H1 (cell line): ENCODE data around the gene MAN1A2. TPM values are rescaled to one million over a fixed set of nuclear protein-coding genes. Genes with fewer than 3 reads are reported as not detected.

Experiments
- CTCF ChIA-PET: fragments of 300-600 bp; sonication (Branson Sonifier 250); formaldehyde crosslinking; loops from one replicate; lab custom pipeline; 2021; ENCODE audit not compliant: partially characterized antibody; lab: Charles Lee
- POLR2A ChIA-PET: fragments of 300-600 bp; sonication (Branson Sonifier 250); formaldehyde crosslinking; loops from one replicate; lab custom pipeline; 2021; ENCODE audit warnings: inconsistent platforms; ENCODE audit not compliant: partially characterized antibody; lab: Charles Lee
- DNase-seq, 2 experiments: peaks; one replicate each; pipeline versions ENCODE4 v3.0.0 to v3.0.0-alpha.2; 2010 to 2022; ENCODE audit warnings: low spot score in 2 of 2, low read depth in 1 of 2, mixed read lengths in 1 of 2
- FAIRE-seq: peaks from 2 replicates; lab custom pipeline; 2011; peaks lifted over from hg19 to GRCh38; lab: Jason Lieb, UNC
- H2AFZ ChIP-seq: 2 replicates; pipeline ENCODE4 v1.8.1; 2012; ENCODE audit warnings: low read length, inconsistent platforms
- H2AK5ac ChIP-seq: 2 replicates; pipeline ENCODE4 v1.6.1; 2013; ENCODE audit warnings: low read depth, low read length
- H2BK120ac ChIP-seq: replicated peaks from 2 replicates; pipeline ENCODE3; 2013; ENCODE audit warnings: low read depth, low read length, inconsistent platforms
- H2BK12ac ChIP-seq: 2 replicates; pipeline ENCODE4 v1.6.1; 2013; ENCODE audit warnings: low read depth, low read length
- H2BK15ac ChIP-seq: 2 replicates; pipeline ENCODE4 v1.6.1; 2013; ENCODE audit warnings: low read length
- H2BK20ac ChIP-seq: 2 replicates; pipeline ENCODE4 v1.6.1; 2013; ENCODE audit warnings: low read length
- H2BK5ac ChIP-seq: 2 replicates; pipeline ENCODE4 v1.6.1; 2013; ENCODE audit warnings: low read depth, low read length
- H3K14ac ChIP-seq: 2 replicates; pipeline ENCODE4 v1.6.1; 2013; ENCODE audit warnings: inconsistent platforms; ENCODE audit not compliant: insufficient read length
- H3K18ac ChIP-seq: 2 replicates; pipeline ENCODE4 v1.6.1; 2013; ENCODE audit warnings: low read length; ENCODE audit errors: extremely low read depth
- H3K23ac ChIP-seq: 2 replicates; pipeline ENCODE4 v1.6.1; 2013; ENCODE audit warnings: inconsistent platforms; ENCODE audit not compliant: insufficient read length
- H3K23me2 ChIP-seq: 2 replicates; pipeline ENCODE4 v1.6.1; 2013; ENCODE audit warnings: low read depth, low read length
- H3K27ac ChIP-seq: 2 replicates; pipeline ENCODE4 v1.6.1; 2011; ENCODE audit warnings: low read depth, low read length, inconsistent platforms
- H3K27me3 ChIP-seq, 4 experiments: replicated peaks in 1 of 4; 1 replicate in 1 of 4; 2 replicates in 3 of 4; pipeline versions ENCODE4 v1.6.1 to v1.8.1; 2011 to 2013; ENCODE audit warnings: low read length in 3 of 4, mild to moderate bottlenecking in 3 of 4, inconsistent platforms in 2 of 4, mixed read lengths in 2 of 4, moderate library complexity in 1 of 4; ENCODE audit not compliant: control insufficient read depth in 3 of 4, insufficient read depth in 3 of 4; ENCODE audit errors: extremely low read depth in 1 of 4
- H3K36me3 ChIP-seq, 4 experiments: 2 replicates each; pipeline versions ENCODE4 v1.6.1 to v1.8.1; 2011 to 2013; ENCODE audit warnings: mild to moderate bottlenecking in 4 of 4, low read length in 3 of 4, moderate library complexity in 2 of 4, control low read depth in 1 of 4, inconsistent platforms in 1 of 4; ENCODE audit not compliant: insufficient read depth in 4 of 4, control insufficient read depth in 2 of 4
- H3K4ac ChIP-seq: replicated peaks from 2 replicates; pipeline ENCODE3; 2013; ENCODE audit warnings: low read length, low read depth, mixed read lengths, inconsistent platforms; ENCODE audit not compliant: insufficient read length
- H3K4me1 ChIP-seq, 4 experiments: replicated peaks in 1 of 4; 1 replicate in 1 of 4; 2 replicates in 3 of 4; pipeline versions ENCODE4 v1.6.1 to v1.8.1; 2011 to 2013; ENCODE audit warnings: low read length in 3 of 4, inconsistent platforms in 2 of 4, mixed read lengths in 1 of 4; ENCODE audit not compliant: insufficient read depth in 4 of 4, control insufficient read depth in 3 of 4
- H3K4me2 ChIP-seq, 2 experiments: 2 replicates each; pipeline versions ENCODE4 v1.6.1 to v1.8.1; 2011 to 2013; ENCODE audit warnings: low read depth in 2 of 2, low read length in 2 of 2, control low read depth in 1 of 2, inconsistent platforms in 1 of 2, mild to moderate bottlenecking in 1 of 2; ENCODE audit not compliant: insufficient read depth in 1 of 2
- H3K4me3 ChIP-seq, 4 experiments: fragments of 200-600, 300-600 bp in 1 of 4; sonication (generic), shearing (Covaris generic), sonication (Bioruptor Twin) in 1 of 4; 2 replicates each; pipeline versions ENCODE4 v1.5.1 to v1.8.1; 2011 to 2016; ENCODE audit warnings: low read length in 4 of 4, low read depth in 3 of 4, control low read depth in 2 of 4, inconsistent platforms in 2 of 4, mild to moderate bottlenecking in 2 of 4, mixed read lengths in 1 of 4, moderate library complexity in 1 of 4; ENCODE audit not compliant: insufficient read depth in 2 of 4; ENCODE audit errors: extremely low read depth in 1 of 4
- H3K56ac ChIP-seq: replicated peaks from 2 replicates; pipeline ENCODE3; 2013; ENCODE audit warnings: low read depth, mild to moderate bottlenecking, mixed read lengths, low read length, inconsistent platforms; ENCODE audit not compliant: insufficient read length
- H3K79me1 ChIP-seq: 2 replicates; pipeline ENCODE4 v1.6.1; 2013; ENCODE audit warnings: low read depth, low read length, control low read depth
- H3K79me2 ChIP-seq, 2 experiments: 2 replicates each; pipeline versions ENCODE4 v1.6.1 to v1.8.1; 2012 to 2013; ENCODE audit warnings: low read length in 2 of 2, mild to moderate bottlenecking in 2 of 2, inconsistent platforms in 1 of 2; ENCODE audit not compliant: insufficient read depth in 2 of 2, control insufficient read depth in 1 of 2
- H3K9ac ChIP-seq, 4 experiments: replicated peaks in 1 of 4; 1 replicate in 1 of 4; 2 replicates in 3 of 4; pipeline versions ENCODE4 v1.6.1 to v1.8.1; 2011 to 2013; ENCODE audit warnings: low read depth in 3 of 4, low read length in 3 of 4, control low read depth in 2 of 4, mild to moderate bottlenecking in 2 of 4, moderate library complexity in 2 of 4, inconsistent platforms in 1 of 4; ENCODE audit errors: extremely low read depth in 1 of 4
- H3K9me3 ChIP-seq, 2 experiments: 2 replicates each; pipeline versions ENCODE4 v1.6.1 to v1.8.1; 2012 to 2013; ENCODE audit warnings: mild to moderate bottlenecking in 2 of 2, moderate library complexity in 2 of 2, control low read depth in 1 of 2, inconsistent platforms in 1 of 2, low read depth in 1 of 2, low read length in 1 of 2, mixed read lengths in 1 of 2; ENCODE audit not compliant: insufficient read depth in 2 of 2
- H4K20me1 ChIP-seq, 2 experiments: replicated peaks in 1 of 2; 2 replicates each; pipeline versions ENCODE3 to v1.8.1; 2011 to 2013; ENCODE audit warnings: inconsistent platforms in 2 of 2, low read length in 2 of 2, mild to moderate bottlenecking in 1 of 2; ENCODE audit not compliant: insufficient read depth in 2 of 2, control insufficient read depth in 1 of 2
- H4K5ac ChIP-seq: 2 replicates; pipeline ENCODE4 v1.6.1; 2013; ENCODE audit warnings: low read length, low read depth, mixed read lengths, inconsistent platforms; ENCODE audit not compliant: insufficient read length
- H4K8ac ChIP-seq: 2 replicates; pipeline ENCODE4 v1.8.0; 2013; ENCODE audit warnings: mild to moderate bottlenecking, moderate library complexity, low read length, inconsistent platforms; ENCODE audit not compliant: insufficient read depth; ENCODE audit errors: extremely low read depth
- H4K91ac ChIP-seq: replicated peaks from 2 replicates; pipeline ENCODE3; 2013; ENCODE audit warnings: low read length, mixed read lengths, inconsistent platforms; ENCODE audit not compliant: insufficient read length
- EP300 ChIP-seq, 2 experiments: IDR thresholded peaks; 1 replicate in 1 of 2; 2 replicates in 1 of 2; pipeline ENCODE4 v1.6.1; 2011 to 2012; ENCODE audit warnings: low read depth in 2 of 2, low read length in 2 of 2, mild to moderate bottlenecking in 2 of 2, borderline replicate concordance in 1 of 2, inconsistent platforms in 1 of 2, moderate library complexity in 1 of 2
- GTF2F1 ChIP-seq: IDR thresholded peaks from 2 replicates; pipeline ENCODE4 v1.6.1; 2012; ENCODE audit warnings: low read depth, low read length, improper control_type of control experiment, borderline replicate concordance
- PHF8 ChIP-seq: fragments of 200-600 bp; sonication (generic); conservative IDR thresholded peaks from 2 replicates; pipeline ENCODE4 v1.7.1; 2012; ENCODE audit warnings: low read depth, mild to moderate bottlenecking, inconsistent platforms, low read length, moderate library complexity
- TAF7 ChIP-seq: optimal IDR thresholded peaks from 2 replicates; pipeline ENCODE3; 2011; ENCODE audit warnings: low read depth, mild to moderate bottlenecking, inconsistent platforms, low read length, moderate library complexity, borderline replicate concordance
- polyA plus RNA-seq, 7 experiments: library from polyadenylated mRNA; depleted of rRNA in 3 of 7; stranded (reverse) in 5 of 7; unstranded in 2 of 7; fragments of >200 nt in 5 of 7; fragments of 200-250 nt in 2 of 7; gene quantifications; 1 replicate in 5 of 7; 2 replicates in 1 of 7; 4 replicates in 1 of 7; pipeline versions ENCODE4 v1.2.1 to v1.2.3, GENCODE V29; 2011 to 2013; ENCODE audit warnings: missing spikeins in 2 of 7, mixed read lengths in 2 of 7
- total RNA-seq: library from RNA; stranded (reverse); fragmentation: NEBNext Ultra II Directional; extraction: Animal tissue kit (Norgen Biotek cat#: 25700); gene quantifications from 2 replicates; pipeline ENCODE4 v1.2.1, GENCODE V29; 2021

The MAN1A2 gene
- total and polyA plus RNA-seq, 2 of the 8 experiments (the other 6 are each of a cell fraction or from before 2014, with no cell fraction given) = 5.5 to 18.8 TPM

DNA sequence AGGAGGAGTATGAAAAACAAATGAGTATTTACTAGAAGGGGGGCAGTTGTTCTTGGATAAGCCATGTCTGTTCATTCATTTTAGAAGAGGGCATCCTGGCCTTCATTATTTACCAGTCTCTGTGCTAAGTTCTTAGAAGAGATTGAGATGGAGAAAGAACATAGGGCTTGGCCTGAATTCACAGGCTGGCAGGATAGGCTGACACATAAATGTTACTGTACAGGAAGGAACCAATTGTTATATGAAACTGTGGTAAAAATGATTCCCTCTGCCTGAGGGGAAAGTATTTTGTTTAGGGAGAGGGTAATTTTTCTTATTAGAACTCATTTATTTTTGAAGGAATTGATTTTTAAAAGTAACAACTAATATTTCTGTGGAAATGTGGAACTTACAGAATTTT, 99.5 kb downstream of the MAN1A2 start:
- no peak overlapping the region for H3K4me3 ChIP-seq
- no peak overlapping the region for H3K9ac ChIP-seq
- H3K36me3 ChIP-seq = no peaks in the 10 kb centered on the region
- CTCF ChIA-PET = no interaction called here
- no peak overlapping the region for H2AFZ ChIP-seq
- no peak overlapping the region for H4K5ac ChIP-seq
- H2BK5ac ChIP-seq = no peak overlapping the region
- no peak for DNase-seq
- H3K4me1 ChIP-seq = no peaks in the 10 kb centered on the region
- no peak overlapping the region for H3K18ac ChIP-seq
- POLR2A ChIA-PET = no interaction called here
- H3K9me3 ChIP-seq = no peaks in the 10 kb centered on the region
- no peak overlapping the region for H3K4ac ChIP-seq
- no peak overlapping the region for H3K56ac ChIP-seq
- H4K20me1 ChIP-seq = no peaks in the 10 kb centered on the region
- H4K91ac ChIP-seq = no peak overlapping the region
- H3K14ac ChIP-seq = no peak overlapping the region
- no peak overlapping the region for H2BK12ac ChIP-seq
- H2BK20ac ChIP-seq = no peak overlapping the region
- H3K27ac ChIP-seq = no peak overlapping the region
- no peak overlapping the region for H4K8ac ChIP-seq
- H2BK120ac ChIP-seq = no peak overlapping the region
- H3K4me2 ChIP-seq = no peak overlapping the region
- no peaks in the 10 kb centered on the region for H3K79me1 ChIP-seq
- H3K23ac ChIP-seq = no peak overlapping the region
- no peak for FAIRE-seq
- H2BK15ac ChIP-seq = no peak overlapping the region
- H3K23me2 ChIP-seq = no peaks in the 10 kb centered on the region
- H3K79me2 ChIP-seq = no peaks in the 10 kb centered on the region
- no peak overlapping the region for H2AK5ac ChIP-seq
- H3K27me3 ChIP-seq = no peaks in the 10 kb centered on the region
- no peak for TF ChIP-seq TAF7
- no peak for TF ChIP-seq GTF2F1
- no peak for TF ChIP-seq PHF8
- TF ChIP-seq EP300 (IDR thresholded peaks at IDR 0.05; ENCODE audit: borderline replicate concordance in 1 of 2, low read depth in 2 of 2, low read length in 2 of 2) = no peak
